Heart left ventricle (tissue), 13 donors: ENCODE data around the gene SLC5A2.
"Not testable (repeated sequence)": the region's sequence is repeated elsewhere in the genome, so short reads cannot be mapped to it uniquely, and the experiment has no call there.

Experiments used
- CTCF ChIP-seq, 12 donors: fragments of 200-600 bp; sonication (generic) in 4 of 12; IDR thresholded peaks; one replicate each; pipeline versions ENCODE4 v1.5.0 to v1.8.0; 2018 to 2022; ENCODE audit warnings: antibody characterized with exemption in 12 of 12, mild to moderate bottlenecking in 5 of 12
- POLR2A ChIP-seq, 2 donors: fragments of 450-650 bp; IDR thresholded peaks; one replicate each; pipeline ENCODE4 v1.6.1; 2017; ENCODE audit warnings: antibody characterized with exemption in 2 of 2, mild to moderate bottlenecking in 2 of 2, moderate library complexity in 2 of 2
- donor health status: ischemic (EF 13 %, LVEDD 7.1; RV severe dilation, severe dysfunction).
- donor health status: DM: no; HTN: yes; CAD: no.
- donor health status: DM: no; HTN: no; CAD: no.
- donor health status: ischemic (EF 25% LVEDD 6.9; RV normal size, moderate dysfunction).
- donor health status: ischemic (EF 25% LVEDD 5.7; RV mildly dilated, moderate dysfunction).
- donor health status: ischemic (EF 35%, LVEDD 5.7; RV mildly dilated, moderate dysfunction).
- donor health status: nonischemic (EF 11% LVEDD 7.7; RV severe dilation, severe dysfunction).
- donor health status: DM: yes; HTN: yes; CAD: no.
- donor health status: PGD.
- donor health status: ischemic (EF 29% LVEDD 5.4; RV normal size, mild dysfunction).
- donor health status: nonischemic (EF 23%, LVEDD 6.1; RV moderate dilation, normal function).

DNA sequence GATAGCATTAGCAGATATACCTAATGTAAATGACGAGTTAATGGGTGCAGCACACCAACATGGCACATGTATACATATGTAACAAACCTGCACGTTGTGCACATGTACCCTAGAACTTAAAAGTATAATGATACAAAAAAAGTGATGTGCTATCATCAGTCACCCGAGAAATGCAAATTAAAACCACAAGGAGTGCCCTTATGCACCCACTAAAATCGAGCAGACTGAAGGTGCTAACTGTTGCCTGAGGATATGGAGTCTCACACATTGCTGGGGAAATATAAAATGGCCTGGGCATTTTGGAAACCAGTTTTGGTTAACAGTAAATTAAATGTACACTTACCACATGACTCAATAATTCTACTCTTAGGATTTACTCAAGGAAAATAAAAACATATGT is 43.9 kb upstream of the SLC5A2 start:
- TF ChIP-seq CTCF, POLR2A (IDR thresholded peaks at IDR 0.05): not testable (repeated sequence)
